GM19397 (cell line): ENCODE measurements around the gene DES.

Experiments used
- ATAC-seq: cut with Tn5 transposase; IDR thresholded peaks from one replicate; pipeline ENCODE4 v1.9.1; 2021; ENCODE audit warnings: mild to moderate bottlenecking, moderate library complexity; ENCODE audit not compliant: unreplicated experiment

Gene DES

DNA sequence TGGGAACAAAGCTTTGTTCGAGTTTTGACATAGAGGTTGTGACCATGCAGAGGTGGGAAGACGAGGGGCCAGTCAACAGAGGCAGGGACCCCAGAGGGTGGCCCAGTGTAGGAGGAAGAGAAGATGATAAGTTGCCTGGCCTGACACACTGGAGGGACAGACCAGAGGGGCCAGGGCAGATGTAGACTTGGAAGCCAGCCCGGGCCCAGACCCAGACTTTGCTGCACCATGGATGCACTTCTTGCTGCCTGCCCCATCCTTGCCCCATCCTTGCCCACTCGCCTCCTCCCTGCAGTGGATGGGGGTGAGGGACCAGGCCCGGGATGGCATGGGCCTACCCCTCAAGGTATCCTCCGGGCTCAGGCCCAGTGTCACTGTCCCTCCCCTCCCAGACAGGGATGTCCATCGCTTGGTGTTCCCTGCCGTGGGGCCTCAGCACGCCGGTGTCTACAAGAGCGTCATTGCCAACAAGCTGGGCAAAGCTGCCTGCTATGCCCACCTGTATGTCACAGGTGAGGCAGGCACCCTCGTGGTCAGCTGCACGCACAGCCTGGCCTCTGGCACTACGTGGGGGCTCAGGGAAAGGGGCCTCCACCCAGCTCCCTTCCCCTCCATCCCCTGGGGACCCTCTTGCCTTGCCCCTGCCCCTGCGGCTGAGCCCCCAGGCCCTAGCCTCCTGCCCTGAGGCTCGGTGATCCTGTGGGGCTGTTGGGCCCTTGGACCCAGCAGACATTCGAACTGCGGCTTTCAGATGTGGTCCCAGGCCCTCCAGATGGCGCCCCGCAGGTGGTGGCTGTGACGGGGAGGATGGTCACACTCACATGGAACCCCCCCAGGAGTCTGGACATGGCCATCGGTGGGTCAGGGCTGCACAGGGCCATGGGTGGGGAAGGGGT is 53.5 kb downstream of the DES start:
- ATAC-seq: no peak

DNA sequence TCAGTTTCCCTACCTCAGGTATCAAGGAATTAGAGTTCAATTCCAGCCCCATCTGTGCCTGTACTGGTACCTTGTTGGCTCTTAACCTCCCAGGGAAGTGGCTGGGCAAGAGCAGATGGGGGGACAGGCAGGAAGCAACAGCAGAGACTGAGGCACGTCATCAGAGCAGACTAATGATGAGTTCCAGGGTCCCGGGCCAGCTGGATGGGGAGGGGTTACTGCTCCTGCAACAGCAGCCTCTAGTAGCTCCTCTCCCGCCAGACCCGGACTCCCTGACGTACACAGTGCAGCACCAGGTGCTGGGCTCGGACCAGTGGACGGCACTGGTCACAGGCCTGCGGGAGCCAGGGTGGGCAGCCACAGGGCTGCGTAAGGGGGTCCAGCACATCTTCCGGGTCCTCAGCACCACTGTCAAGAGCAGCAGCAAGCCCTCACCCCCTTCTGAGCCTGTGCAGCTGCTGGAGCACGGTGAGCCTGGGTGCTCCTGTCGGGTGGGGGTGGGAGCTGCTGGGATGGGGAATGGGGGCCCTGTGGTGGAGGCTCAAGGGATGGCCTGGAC is 54.5 kb downstream of the DES start:
- no peak for ATAC-seq

DNA sequence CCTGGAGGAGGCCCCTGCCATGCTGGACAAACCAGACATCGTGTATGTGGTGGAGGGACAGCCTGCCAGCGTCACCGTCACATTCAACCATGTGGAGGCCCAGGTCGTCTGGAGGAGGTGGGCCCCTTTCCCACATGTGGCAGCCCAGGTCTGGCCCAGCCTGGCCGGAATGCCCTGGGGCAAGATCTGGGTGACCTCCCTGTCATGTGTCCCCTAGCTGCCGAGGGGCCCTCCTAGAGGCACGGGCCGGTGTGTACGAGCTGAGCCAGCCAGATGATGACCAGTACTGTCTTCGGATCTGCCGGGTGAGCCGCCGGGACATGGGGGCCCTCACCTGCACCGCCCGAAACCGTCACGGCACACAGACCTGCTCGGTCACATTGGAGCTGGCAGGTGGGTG is 55.3 kb downstream of the DES start:
- ATAC-seq: no peak

- ATAC-seq: no peak
Observed at GRCh38 chr2:219474285-219475060, 56.3 kb downstream of the DES start.

DNA sequence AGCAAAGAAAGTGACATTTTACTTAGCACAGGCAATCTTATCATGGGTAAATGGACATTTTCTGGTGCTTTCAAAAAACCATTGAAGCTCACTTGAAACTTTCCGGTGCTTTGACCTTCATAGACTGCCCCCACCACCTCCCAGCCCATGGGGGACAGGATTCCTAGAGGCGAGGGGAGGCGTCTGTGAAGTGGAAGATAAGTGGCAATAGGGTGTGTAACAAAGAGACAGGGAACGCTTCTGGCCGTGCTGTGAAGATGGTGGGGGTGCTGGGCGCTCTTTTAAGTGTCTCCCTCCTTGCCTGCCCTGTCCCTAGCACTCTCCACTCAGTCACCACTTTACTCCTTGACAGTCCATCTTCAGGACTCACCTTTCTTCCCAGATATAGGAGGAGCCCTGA is 57.1 kb downstream of the DES start:
- ATAC-seq: no peak

GRCh38 chr2:219475697-219476651 is 57.8 kb downstream of the DES start:
- no peak for ATAC-seq
